Keratinocyte (primary cell): ENCODE data around the gene GPLD1. TPM values are rescaled to one million over a fixed set of nuclear protein-coding genes. Genes with fewer than 3 reads are reported as not detected.

Experiments
- DNase-seq: peaks from one replicate; pipeline ENCODE4 v3.0.0-alpha.2; 2011; ENCODE audit warnings: low read depth, missing footprints, low spot score
- FAIRE-seq: peaks from 2 replicates; lab custom pipeline; 2011; peaks lifted over from hg19 to GRCh38; lab: Jason Lieb, UNC
- H2AFZ ChIP-seq: 2 replicates; pipeline ENCODE4 v1.6.0; 2012; ENCODE audit warnings: low read length, control low read depth, inconsistent platforms; ENCODE audit not compliant: control insufficient read depth
- H3K27ac ChIP-seq: 2 replicates; pipeline ENCODE4 v1.5.1; 2011; ENCODE audit warnings: low read length; ENCODE audit not compliant: control insufficient read depth, insufficient read depth
- H3K27me3 ChIP-seq: 3 replicates; pipeline ENCODE4 v1.6.0; 2011; ENCODE audit warnings: low read length; ENCODE audit not compliant: control insufficient read depth, insufficient read depth; ENCODE audit errors: extremely low read depth
- H3K36me3 ChIP-seq, 2 experiments: 2 replicates in 1 of 2; 3 replicates in 1 of 2; pipeline ENCODE4 v1.5.1; 2011; ENCODE audit warnings: low read length in 2 of 2, mild to moderate bottlenecking in 1 of 2; ENCODE audit not compliant: control insufficient read depth in 2 of 2, insufficient read depth in 2 of 2; ENCODE audit errors: extremely low read depth in 1 of 2
- H3K4me1 ChIP-seq: 3 replicates; pipeline ENCODE4 v1.5.1; 2011; ENCODE audit warnings: low read length; ENCODE audit not compliant: control insufficient read depth, insufficient read depth; ENCODE audit errors: extremely low read depth
- H3K4me2 ChIP-seq: 3 replicates; pipeline ENCODE4 v1.6.0; 2011; ENCODE audit warnings: low read depth, low read length; ENCODE audit not compliant: control insufficient read depth, insufficient read depth; ENCODE audit errors: extremely low read depth
- H3K4me3 ChIP-seq, 3 experiments: fragments of 200-600 bp in 1 of 3; sonication (generic) in 1 of 3; 2 replicates in 2 of 3; 3 replicates in 1 of 3; pipeline ENCODE4 v1.5.1; 2011 to 2016; ENCODE audit warnings: low read length in 3 of 3, mild to moderate bottlenecking in 3 of 3, control low read depth in 2 of 3, inconsistent platforms in 1 of 3, low read depth in 1 of 3, mixed read lengths in 1 of 3, mixed run types in 1 of 3, moderate library complexity in 1 of 3; ENCODE audit not compliant: control insufficient read depth in 2 of 3, insufficient read depth in 2 of 3; ENCODE audit errors: extremely low read depth in 1 of 3
- H3K79me2 ChIP-seq: 2 replicates; pipeline ENCODE4 v1.6.0; 2012; ENCODE audit warnings: low read length; ENCODE audit not compliant: control insufficient read depth, insufficient read depth
- H3K9ac ChIP-seq: 3 replicates; pipeline ENCODE4 v1.6.0; 2011; ENCODE audit warnings: low read length; ENCODE audit not compliant: control insufficient read depth, insufficient read depth; ENCODE audit errors: extremely low read depth
- H3K9me1 ChIP-seq: 3 replicates; pipeline ENCODE4 v1.6.0; 2011; ENCODE audit warnings: low read length; ENCODE audit not compliant: control insufficient read depth, insufficient read depth; ENCODE audit errors: extremely low read depth
- H3K9me3 ChIP-seq: 2 replicates; pipeline ENCODE4 v1.5.1; 2012; ENCODE audit warnings: low read depth, low read length; ENCODE audit not compliant: control insufficient read depth
- H4K20me1 ChIP-seq: 3 replicates; pipeline ENCODE4 v1.6.0; 2011; ENCODE audit warnings: low read length; ENCODE audit not compliant: control insufficient read depth, insufficient read depth; ENCODE audit errors: extremely low read depth
- CTCF ChIP-seq, 3 experiments: IDR thresholded peaks in 1 of 3; conservative IDR thresholded peaks in 1 of 3; optimal IDR thresholded peaks in 1 of 3; 2 replicates in 2 of 3; 3 replicates in 1 of 3; pipeline versions ENCODE3 to v1.5.1; 2011; ENCODE audit warnings: low read length in 3 of 3, mild to moderate bottlenecking in 3 of 3, moderate library complexity in 2 of 3, control low read depth in 1 of 3, inconsistent platforms in 1 of 3; ENCODE audit not compliant: insufficient read depth in 2 of 3; ENCODE audit errors: extremely low read depth in 1 of 3
- EZH2 ChIP-seq: IDR thresholded peaks from one replicate; pipeline ENCODE4 v1.6.1; 2012; ENCODE audit warnings: inconsistent platforms, mild to moderate bottlenecking, low read length, moderate library complexity
- dilution Hi-C: fragments of 300-500 bp; cut with MboI; formaldehyde crosslinking; loops from one replicate; pipeline ENCODE4 v1.7.0; 2020; ENCODE audit warnings: low sequenced_read_pairs; ENCODE audit not compliant: extremely low pct_ligation_motif_present
- polyA plus RNA-seq, 5 experiments: library from polyadenylated mRNA; depleted of rRNA in 3 of 5; stranded (reverse) in 3 of 5; stranded (forward) in 1 of 5; unstranded in 1 of 5; fragments of >200 nt; gene quantifications; 1 replicate in 1 of 5; 2 replicates in 3 of 5; 3 replicates in 1 of 5; pipeline versions ENCODE4 v1.2.1 to v1.2.3, GENCODE V29; 2011 to 2012; ENCODE audit warnings: missing spikeins in 2 of 5, low read depth in 1 of 5, low replicate concordance in 1 of 5

Gene GPLD1
- polyA plus RNA-seq, 1 donor (not counting 4 experiments of a cell fraction or from before 2014, with no cell fraction given): 0.07 TPM

GRCh38 chr6:24428615-24429014 is 60.8 kb downstream of the GPLD1 start:
- TF ChIP-seq CTCF (optimal IDR thresholded peaks at IDR 0.05 in 1 of 3, IDR thresholded peaks at IDR 0.05 in 1 of 3, conservative IDR thresholded peaks at IDR 0.05 in 1 of 3; ENCODE audit: extremely low read depth in 1 of 3, insufficient read depth in 2 of 3, low read length in 3 of 3): no peak
- no peak for TF ChIP-seq EZH2
- H3K4me2 ChIP-seq: no peak overlapping the region
- no peak for DNase-seq
- H3K9ac ChIP-seq: no peak overlapping the region
- FAIRE-seq: no peak
- H3K36me3 ChIP-seq: peaks cover 6 to 7% of the 10 kb centered on the region in 2 experiments
- dilution Hi-C loops: no loop called here
- no peak overlapping the region for H3K4me3 ChIP-seq
- H4K20me1 ChIP-seq: no peaks in the 10 kb centered on the region
- no peaks in the 10 kb centered on the region for H3K79me2 ChIP-seq
- H3K4me1 ChIP-seq: peaks cover 3% of the 10 kb centered on the region
- no peak overlapping the region for H2AFZ ChIP-seq
- no peaks in the 10 kb centered on the region for H3K27me3 ChIP-seq
- H3K27ac ChIP-seq: no peak overlapping the region
- peaks cover 2% of the 10 kb centered on the region for H3K9me1 ChIP-seq
- H3K9me3 ChIP-seq: no peaks in the 10 kb centered on the region

- no peak overlapping the region for H3K27ac ChIP-seq
Measured at GRCh38 chr6:24426729-24427446, 62.5 kb downstream of the GPLD1 start.

More at GRCh38 chr6:24426729-24427446, 62.5 kb downstream of the GPLD1 start:
- FAIRE-seq (no peak), DNase-seq (no peak)
- dilution Hi-C loops: no loop called here
- Histone ChIP-seq H3K4me1 (peaks cover 3% of the 10 kb centered on the region), H3K9ac (no peak overlapping the region), H3K4me3 (no peak overlapping the region), H3K27me3 (no peaks in the 10 kb centered on the region), H4K20me1 (no peaks in the 10 kb centered on the region), H3K9me1 (peaks cover 2% of the 10 kb centered on the region), H3K36me3 (peaks cover 12 to 16% of the 10 kb centered on the region in 2 experiments), H3K4me2 (no peak overlapping the region), H3K9me3 (no peaks in the 10 kb centered on the region), H3K79me2 (no peaks in the 10 kb centered on the region), H2AFZ (no peak overlapping the region)
- TF ChIP-seq EZH2 (no peak), CTCF (optimal IDR thresholded peaks at IDR 0.05 in 1 of 3, IDR thresholded peaks at IDR 0.05 in 1 of 3, conservative IDR thresholded peaks at IDR 0.05 in 1 of 3; ENCODE audit: extremely low read depth in 1 of 3, insufficient read depth in 2 of 3, low read length in 3 of 3) (no peak)
